ENCODE results near the gene KIF2C. TPM values are rescaled to one million over a fixed set of nuclear protein-coding genes. Genes with fewer than 3 reads are reported as not detected.
"Not testable (repeated sequence)": the region's sequence is repeated elsewhere in the genome, so short reads cannot be mapped to it uniquely, and the experiment has no call there.

KIF2C gene
- total RNA-seq, 1 donor from 2014 or later, result 12.9 TPM

- H3K9me3 Mint-ChIP-seq (ENCODE audit: unreplicated experiment), result no peaks in the 10 kb centered on the region
- H3K27me3 Mint-ChIP-seq (ENCODE audit: unreplicated experiment), result peaks cover 2% of the 10 kb centered on the region
- no peak overlapping the region for H3K4me3 Mint-ChIP-seq (ENCODE audit: unreplicated experiment)
- peaks cover 2% of the 10 kb centered on the region for H3K36me3 Mint-ChIP-seq (ENCODE audit: low read depth, unreplicated experiment)
- no peak for DNase-seq (ENCODE audit: low spot score)
- no peak for TF ChIP-seq CTCF (IDR thresholded peaks at IDR 0.05; ENCODE audit: unreplicated experiment)
- H3K4me1 Mint-ChIP-seq (ENCODE audit: unreplicated experiment), result peaks cover 3% of the 10 kb centered on the region
- no peak overlapping the region for H3K27ac Mint-ChIP-seq (ENCODE audit: unreplicated experiment)
Measured at GRCh38 chr1:44695671-44696070, 44.0 kb upstream of the KIF2C start.

- no peak overlapping the region for H3K4me3 Mint-ChIP-seq (ENCODE audit: unreplicated experiment)
- peaks cover 3% of the 10 kb centered on the region for H3K4me1 Mint-ChIP-seq (ENCODE audit: unreplicated experiment)
- no peak for TF ChIP-seq CTCF (IDR thresholded peaks at IDR 0.05; ENCODE audit: unreplicated experiment)
- H3K27me3 Mint-ChIP-seq (ENCODE audit: unreplicated experiment), result peaks cover 2% of the 10 kb centered on the region
- DNase-seq (ENCODE audit: low spot score), result no peak
- peaks cover 2% of the 10 kb centered on the region for H3K36me3 Mint-ChIP-seq (ENCODE audit: low read depth, unreplicated experiment)
- H3K27ac Mint-ChIP-seq (ENCODE audit: unreplicated experiment), result no peak overlapping the region
- no peaks in the 10 kb centered on the region for H3K9me3 Mint-ChIP-seq (ENCODE audit: unreplicated experiment)
Measured at GRCh38 chr1:44696101-44696500, 43.5 kb upstream of the KIF2C start.

GRCh38 chr1:44696789-44697345 lies 42.8 kb upstream of the KIF2C start:
- H3K27me3 Mint-ChIP-seq (ENCODE audit: unreplicated experiment), result no peaks in the 10 kb centered on the region

GRCh38 chr1:44698138-44698537 lies 41.5 kb upstream of the KIF2C start:
- peaks cover 2% of the 10 kb centered on the region for H3K36me3 Mint-ChIP-seq (ENCODE audit: low read depth, unreplicated experiment)
- H3K9me3 Mint-ChIP-seq (ENCODE audit: unreplicated experiment), result no peaks in the 10 kb centered on the region
- H3K27ac Mint-ChIP-seq (ENCODE audit: unreplicated experiment), result no peak overlapping the region
- TF ChIP-seq CTCF (IDR thresholded peaks at IDR 0.05; ENCODE audit: unreplicated experiment), result no peak
- no peaks in the 10 kb centered on the region for H3K27me3 Mint-ChIP-seq (ENCODE audit: unreplicated experiment)
- DNase-seq (ENCODE audit: low spot score), result no peak
- H3K4me3 Mint-ChIP-seq (ENCODE audit: unreplicated experiment), result no peak overlapping the region
- peaks cover 3% of the 10 kb centered on the region for H3K4me1 Mint-ChIP-seq (ENCODE audit: unreplicated experiment)

More at GRCh38 chr1:44696789-44697345, 42.8 kb upstream of the KIF2C start:
- Mint-ChIP-seq H3K9me3 (ENCODE audit: unreplicated experiment) (no peaks in the 10 kb centered on the region), H3K36me3 (ENCODE audit: low read depth, unreplicated experiment) (peaks cover 2% of the 10 kb centered on the region), H3K4me3 (ENCODE audit: unreplicated experiment) (no peak overlapping the region), H3K4me1 (ENCODE audit: unreplicated experiment) (peaks cover 3% of the 10 kb centered on the region), H3K27ac (ENCODE audit: unreplicated experiment) (no peak overlapping the region)
- DNase-seq (ENCODE audit: low spot score), result no peak
- TF ChIP-seq CTCF (IDR thresholded peaks at IDR 0.05; ENCODE audit: unreplicated experiment), result no peak

- DNase-seq (ENCODE audit: low spot score); H3K4me3 Mint-ChIP-seq (ENCODE audit: unreplicated experiment); H3K36me3 Mint-ChIP-seq (ENCODE audit: low read depth, unreplicated experiment); H3K27me3 Mint-ChIP-seq (ENCODE audit: unreplicated experiment); H3K27ac Mint-ChIP-seq (ENCODE audit: unreplicated experiment); H3K4me1 Mint-ChIP-seq (ENCODE audit: unreplicated experiment); H3K9me3 Mint-ChIP-seq (ENCODE audit: unreplicated experiment): not testable (repeated sequence)
Measured at GRCh38 chr1:44699375-44699774, 40.3 kb upstream of the KIF2C start.

All from endothelial cell (in vitro differentiated cells).